Activated CD8-positive, alpha-beta memory T cell treated with anti-CD3 and anti-CD28 coated beads, Interleukin-2, amount 50 U/mL, for 4 hours (primary cell): ENCODE results near the gene RASSF8.

ENCODE experiments used
- DNase-seq: peaks from one replicate; pipeline ENCODE4 v3.0.0-alpha.2; 2020

The RASSF8 gene

DNA sequence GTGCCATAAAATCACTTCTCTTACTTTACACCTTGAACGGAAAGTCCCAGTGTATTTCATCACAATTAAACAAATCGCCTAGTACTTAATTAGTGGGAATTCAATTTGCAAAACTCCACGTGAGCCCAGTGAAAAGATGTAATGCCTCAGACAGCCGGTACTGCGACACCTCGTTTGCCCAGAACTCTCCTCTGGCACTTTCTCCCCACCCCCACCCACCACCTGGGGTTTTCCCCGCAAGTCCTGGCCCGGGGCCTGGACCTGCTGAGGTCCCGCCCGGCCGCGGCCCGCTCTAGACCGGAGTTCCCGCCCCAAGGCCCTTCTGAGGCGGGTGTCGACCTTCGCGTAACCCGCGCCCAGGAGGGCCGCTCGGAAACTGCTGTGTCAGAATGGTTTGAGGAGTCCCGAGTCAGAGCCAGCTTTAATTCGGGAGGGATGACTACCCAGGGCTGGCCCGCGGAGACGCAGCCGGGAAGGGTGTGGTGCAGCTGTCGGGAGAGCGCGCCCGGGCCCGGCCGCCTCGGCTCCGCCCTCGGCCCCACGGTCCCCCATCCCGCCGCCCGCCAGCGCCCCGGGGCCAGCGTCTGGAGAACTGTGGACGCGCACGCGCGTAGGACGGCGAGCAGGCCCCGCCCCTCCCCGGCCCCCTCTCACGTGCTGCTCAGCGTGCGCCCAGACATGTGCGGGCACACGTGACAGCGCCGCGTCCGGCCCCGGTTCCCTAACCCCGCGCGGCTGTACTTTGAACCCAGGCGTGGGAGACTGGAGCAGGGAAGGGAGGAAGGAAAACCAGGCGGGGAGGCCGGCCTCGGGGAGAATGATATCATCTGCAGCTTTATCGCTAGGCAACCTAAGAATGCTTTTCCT lies 155.6 kb downstream of the RASSF8 start:
- DNase-seq, result peak; percentile 78

DNA sequence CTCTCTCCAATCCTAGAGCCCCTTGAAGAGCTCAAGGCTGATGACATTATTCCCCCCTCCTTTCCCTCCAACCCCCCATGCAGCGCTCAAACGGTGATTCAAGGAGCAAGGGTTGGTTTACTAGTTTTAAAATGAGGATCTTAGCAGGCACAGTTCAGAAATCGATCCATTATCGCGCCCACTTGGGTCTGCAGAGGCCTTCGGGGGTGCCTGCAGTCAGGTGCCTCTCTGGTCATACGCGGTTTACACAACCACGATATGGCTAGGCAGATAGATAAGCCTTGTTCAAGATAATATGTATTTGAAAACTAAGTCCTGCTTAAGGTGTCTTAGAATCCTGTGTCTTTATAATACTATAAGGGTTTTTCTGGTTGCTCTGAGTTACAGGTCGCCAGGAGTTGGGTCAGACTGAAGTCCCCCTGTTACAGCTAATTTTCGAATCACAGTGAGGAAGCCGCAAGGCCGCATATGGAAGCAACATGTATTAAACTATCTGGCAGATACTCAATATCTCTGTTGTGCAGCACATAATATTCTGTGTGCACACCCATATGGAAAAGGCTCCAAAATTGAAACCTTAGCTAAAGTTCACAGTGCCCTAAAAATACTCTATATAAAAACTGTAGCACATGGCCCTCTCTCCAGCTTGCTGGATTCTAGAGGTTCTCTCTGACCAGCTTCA lies 156.4 kb downstream of the RASSF8 start:
- no peak for DNase-seq

DNA sequence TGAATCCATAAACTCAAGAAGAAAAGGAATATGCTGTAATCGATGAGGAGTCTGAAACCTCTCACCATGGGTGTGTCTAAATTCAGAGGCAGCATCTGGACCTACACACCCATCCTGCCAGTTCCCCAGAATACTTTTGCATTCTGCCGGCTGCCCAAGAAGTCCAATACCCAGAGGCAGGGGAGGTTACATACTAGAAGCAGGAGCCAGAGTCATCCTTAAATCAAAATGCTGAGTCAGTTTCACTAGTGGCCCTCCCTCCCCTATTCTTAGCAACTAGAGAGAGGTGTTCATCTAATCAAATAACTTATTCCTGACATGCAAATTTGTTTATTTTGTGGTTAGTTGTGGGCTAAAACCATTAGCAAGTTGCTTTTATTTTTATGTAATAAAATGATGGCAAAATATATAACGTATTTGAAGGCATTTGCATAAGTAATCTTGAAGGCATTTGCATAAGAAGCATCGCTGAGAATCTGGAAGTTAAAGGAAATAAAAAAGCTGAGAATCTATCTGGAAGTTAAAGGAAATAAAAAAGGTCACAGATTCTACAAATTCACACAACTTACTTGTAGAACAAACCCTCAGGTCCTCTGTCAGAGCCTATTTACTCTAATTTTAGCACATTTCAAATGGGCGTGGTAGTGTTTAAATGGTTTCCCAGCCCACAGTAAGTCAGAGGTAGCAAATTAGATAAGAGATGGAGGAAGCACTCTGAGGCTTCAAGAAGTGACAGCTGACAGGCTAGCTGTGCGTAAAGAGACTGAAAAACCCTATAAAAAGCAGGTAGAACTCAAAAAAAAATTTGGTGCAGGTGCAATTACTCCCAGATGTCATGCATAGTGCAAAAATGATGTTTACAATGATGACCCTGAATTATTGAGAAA lies 158.6 kb downstream of the RASSF8 start:
- DNase-seq, result no peak

DNA sequence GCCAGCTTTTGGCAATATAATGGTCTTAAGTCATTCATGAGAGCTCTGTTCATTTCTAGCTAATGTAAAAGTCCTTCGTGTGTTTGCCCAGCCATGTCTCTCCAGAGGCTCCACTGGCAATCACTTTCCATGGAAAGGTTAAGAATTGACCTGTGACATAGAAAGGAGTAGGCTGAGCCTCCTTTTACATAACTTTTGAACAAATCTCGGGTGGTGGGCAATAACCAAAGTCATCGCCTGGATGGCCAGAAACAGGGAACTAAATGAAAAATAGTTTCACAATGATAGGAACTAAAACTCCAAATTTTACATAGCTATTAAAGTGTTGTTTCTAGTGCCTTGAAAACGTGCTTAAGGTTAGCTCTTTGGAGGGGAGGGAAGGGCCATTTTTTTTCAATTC lies 159.8 kb downstream of the RASSF8 start:
- DNase-seq, result no peak

DNA sequence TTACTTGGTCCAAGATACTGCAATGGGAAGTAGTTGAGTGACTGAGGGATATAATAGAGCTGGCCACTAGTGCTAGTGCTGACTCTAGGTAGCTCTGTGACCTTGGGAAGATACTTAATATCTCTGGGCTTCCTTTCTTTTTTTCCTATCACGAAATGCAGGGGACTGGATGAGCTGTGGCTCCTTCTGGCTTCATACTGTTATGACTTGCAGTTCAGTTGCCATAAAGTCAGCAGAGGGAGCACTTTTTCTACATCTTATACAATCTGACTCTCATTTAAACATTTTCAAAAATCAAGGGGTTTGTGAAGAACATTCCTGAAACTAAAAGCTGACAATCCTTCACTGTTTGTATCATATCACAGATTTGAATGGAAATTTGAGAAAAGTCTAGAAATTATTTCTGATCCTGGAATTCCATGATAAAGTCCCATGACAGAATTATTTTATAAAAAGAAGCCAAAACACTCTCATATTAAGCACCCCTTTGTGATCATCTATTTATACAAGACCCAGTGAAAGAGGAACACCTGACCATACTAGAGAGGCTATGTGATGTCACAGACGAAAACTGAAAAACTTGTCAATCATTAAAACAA lies 161.0 kb downstream of the RASSF8 start:
- no peak for DNase-seq

DNA sequence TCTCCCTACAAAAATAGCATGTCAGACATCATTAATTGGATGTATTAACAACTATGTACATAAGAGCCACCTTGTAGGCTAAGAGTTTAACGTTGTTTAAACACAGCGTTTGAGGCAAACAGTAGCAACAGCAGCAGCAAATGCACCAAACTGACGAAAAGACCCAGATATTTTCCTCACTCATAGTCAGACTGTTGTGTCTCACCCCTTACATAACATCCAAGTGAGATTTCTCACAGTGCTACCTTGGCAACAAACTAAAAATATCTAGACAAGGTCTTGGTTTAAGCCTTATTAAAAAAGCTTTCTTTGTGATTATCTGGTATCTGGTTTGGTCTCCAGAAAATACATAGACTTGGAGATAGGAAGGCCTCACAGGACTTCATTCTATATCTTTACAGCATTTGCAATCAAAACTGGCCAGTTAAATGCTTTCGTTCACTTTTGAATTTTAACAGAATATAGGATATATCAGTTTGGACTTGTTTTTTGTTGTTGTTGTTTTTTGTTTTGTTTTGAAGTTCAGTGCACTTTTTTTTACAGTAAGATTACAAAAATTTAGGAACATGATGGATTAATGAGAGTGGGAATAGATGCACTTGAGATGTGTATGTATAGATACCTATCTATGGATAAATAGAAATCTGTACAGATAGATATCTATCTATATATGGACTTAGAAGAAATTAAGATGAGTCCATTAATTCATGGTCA lies 162.2 kb downstream of the RASSF8 start:
- no peak for DNase-seq

DNA sequence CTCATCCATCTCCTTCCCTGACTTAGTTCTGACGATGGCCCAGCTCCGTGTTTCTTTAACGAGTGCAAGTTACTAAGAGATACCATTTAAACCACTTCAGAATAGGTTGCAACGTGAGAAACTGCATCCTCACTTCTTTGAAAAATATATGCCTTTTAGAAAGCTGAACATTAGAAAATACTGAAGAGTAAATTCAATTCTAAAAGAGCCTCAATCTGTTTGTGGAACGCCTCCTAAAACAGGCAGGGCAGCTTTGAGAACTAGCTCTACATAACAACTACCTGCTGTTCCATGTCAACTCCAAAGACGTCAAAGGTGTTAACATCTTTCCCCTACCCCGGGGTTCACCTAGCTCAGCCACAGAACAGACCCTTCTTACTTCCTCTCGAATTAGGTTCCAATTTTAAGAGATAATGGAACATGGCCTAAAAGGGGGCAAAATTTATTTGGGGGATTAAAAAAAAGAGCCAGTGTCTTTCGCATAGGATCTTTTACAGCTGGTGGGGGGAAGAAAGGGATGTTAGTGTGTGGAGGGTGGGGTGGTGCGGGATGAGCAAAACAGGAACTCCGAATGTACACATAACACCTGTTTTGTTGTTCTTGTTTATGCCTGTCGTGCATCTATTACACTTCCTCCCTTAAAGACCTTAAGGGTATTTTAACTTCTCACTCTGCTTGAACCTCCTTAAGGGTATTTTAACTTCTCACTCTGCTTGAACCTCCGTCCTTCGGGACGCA lies 163.0 kb downstream of the RASSF8 start:
- no peak for DNase-seq

DNA sequence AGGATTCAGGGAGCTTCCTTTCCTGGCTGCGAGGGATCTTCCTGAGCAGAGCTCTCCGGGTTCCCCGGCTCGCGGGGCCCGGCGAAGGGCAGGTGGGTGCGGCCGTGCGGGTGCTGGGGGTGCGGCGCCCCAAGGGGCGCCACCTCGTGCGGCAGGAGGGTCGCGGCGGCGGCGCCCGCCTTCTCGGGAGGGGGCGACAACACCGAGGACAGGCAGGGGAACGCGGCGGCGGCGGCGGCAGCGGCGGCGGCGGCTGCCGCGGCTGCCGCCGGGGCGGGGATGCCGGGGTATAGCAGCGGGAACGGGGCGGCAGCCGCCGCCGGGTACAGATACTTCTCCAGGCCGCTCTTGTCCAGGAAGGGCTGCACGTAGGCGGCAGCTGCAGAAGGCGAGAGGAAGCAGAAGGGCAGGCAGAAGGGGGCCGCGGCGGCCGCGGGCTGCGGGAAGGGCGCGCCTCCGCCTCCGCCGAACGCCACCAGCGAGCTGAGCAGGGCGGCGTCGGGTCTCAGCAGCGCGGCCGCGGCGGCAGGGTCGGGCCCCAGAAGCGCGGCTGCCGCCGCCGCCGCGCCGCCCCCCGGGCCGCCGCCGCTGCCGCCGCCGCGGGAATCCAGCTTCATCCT lies 163.7 kb downstream of the RASSF8 start:
- peak; percentile 30 for DNase-seq

DNA sequence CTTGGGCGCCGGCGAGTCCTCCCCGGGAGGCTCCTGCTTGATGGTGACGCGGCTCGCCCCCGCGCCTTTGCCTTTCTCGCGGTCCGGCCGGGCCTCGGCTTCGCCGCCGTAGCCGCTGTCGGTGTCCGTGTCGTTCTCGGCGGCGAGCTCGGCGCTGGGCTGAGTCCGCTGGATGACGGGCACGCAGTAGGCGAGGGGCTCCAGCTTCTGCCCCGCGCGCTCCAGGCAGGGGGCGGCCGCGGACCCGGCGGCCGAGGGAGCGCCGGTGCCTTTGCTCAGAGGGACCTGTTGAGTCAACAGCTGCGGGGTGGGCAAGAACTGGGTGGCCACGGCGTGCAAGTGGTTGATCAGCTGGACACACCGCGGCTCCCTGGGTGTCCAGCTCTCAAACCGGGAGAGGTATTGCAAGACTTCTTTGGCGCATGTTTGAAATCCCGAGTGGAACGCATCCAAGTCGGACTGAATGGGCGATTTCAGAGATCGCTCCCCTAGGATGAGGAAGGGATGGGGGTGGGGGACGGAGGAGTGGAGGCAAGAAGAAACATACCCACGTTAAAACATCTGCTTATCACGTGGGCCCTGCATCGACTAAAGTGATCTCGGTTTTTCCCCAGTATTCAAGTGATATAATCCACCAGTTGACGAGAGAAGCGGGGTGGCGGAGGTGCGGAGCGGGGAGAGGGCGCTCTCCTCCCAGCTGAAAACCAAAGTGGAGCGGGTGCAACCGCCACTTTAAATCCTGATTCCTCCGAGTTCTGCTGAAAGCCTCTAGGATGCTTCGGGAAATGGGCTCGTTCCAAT lies 164.4 kb downstream of the RASSF8 start:
- peak; percentile 24 for DNase-seq

DNA sequence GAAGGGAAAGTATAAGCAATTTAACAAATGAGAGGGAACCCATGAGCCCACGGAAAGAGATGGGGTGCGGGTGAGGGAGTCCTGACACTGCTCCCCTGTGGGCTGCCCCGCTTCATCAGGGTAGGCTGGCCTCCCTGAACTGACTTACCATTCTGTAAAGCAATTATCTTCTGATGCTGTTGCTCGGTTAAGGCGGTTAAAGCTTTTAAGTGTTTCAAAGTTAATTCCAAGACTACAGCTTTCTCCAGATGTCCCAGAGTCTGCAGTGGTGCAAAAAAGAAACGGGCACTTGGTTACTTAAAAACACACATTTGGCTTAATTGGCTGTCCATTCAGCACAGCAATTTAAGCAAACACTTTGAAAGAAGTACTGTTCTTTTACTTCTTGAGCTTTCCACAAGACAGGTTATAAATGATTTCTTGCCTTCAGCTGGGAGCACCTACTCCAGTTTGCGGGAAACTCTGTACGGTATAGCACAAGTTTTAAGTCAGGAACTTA lies 165.0 kb downstream of the RASSF8 start:
- DNase-seq, result no peak

DNA sequence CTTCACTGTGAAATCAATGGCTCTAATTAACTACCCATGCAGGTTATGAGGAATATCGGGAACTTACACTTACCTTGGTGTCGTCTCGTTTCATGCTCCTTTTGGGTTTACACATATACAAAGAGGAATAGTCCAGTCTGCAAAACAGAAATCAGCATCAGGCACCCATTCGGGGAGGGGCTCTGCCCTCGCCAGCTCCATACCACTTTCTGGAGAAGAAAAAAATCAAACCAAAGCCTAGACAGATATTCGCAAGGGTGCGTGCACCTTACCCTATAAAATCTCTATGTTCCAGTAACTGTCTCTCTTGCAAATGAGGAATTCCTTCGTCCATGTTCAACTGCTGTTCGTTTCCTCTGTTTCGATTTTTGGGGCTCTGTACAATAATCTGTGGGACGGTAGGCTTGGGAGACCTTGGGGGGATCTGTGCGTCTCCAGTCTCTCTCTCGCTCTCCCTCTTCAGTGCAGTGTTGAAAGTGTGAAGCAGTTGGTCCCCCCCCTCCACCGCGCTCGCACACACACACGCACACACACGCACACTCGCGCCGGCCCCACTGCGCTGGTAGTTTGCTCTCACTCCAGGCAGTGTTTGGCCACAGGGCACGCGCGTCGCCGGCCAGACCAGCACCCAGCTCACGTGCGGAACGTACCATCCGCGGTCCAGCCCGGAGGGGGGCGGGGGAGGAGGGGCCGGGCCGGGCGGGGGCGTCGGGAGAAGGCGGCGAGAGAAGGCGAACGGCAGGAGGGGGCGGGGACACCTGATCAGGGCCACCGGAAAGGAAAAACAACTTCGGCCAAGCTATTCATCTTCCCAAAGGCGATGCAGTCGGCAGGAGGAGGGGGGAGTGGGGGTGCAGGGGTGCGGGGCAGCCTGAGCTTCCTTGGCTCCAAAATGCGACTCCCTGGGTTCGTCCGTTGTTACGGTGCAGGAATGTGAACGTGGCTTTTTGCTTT lies 166.2 kb downstream of the RASSF8 start, which contains the start of gene BHLHE41:
Gene BHLHE41, minus strand, starts transcription at position 592 of the 954 bp plus-strand sequence. Its CDS starts 258 bp downstream, at position 334.
- no peak for DNase-seq

DNA sequence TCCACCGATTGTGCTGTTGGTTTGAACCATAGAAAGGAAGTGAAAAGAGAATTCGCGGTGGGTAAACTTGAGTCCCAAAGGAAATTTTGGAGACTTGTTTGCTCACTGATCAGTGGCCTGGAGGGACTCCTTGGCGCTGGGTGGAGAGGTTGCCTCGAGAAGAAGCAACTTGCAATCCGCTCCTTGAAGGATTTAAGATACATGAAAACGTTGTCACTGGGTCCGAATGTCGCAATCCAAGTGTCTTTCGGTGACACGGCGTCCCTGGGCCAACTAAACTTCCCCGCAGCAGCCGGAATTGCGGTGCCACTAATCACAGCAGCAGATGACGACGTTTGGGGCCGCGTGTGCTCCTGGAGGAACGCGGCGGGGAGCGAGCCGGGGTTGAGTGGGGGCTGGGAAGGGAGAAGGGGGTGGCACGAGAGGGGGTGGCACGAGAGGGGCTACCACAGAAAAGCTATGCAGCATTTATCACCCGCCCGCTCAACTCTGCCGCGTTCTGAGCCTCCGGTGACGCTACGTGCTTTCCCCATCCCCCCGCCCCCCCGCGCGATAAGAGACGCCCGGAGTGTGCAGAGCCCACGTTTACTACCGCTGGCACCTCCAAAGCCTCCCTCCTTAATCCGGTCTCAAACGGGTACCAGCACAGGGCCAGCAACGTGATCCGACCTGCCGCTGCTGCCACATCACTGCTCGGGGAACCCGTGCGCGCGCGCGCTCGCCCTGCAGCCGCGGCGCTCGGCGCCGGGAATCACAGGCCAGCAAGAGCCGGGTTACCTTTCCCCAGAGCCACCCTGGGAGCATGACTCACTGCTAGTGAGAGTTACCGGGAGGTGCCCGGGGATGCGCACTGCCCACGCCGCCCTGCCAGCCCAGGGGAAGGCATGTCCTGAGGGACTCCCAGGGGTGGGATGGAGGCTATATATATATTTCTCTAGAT lies 167.2 kb downstream of the RASSF8 start:
- DNase-seq, result peak; percentile 18

DNA sequence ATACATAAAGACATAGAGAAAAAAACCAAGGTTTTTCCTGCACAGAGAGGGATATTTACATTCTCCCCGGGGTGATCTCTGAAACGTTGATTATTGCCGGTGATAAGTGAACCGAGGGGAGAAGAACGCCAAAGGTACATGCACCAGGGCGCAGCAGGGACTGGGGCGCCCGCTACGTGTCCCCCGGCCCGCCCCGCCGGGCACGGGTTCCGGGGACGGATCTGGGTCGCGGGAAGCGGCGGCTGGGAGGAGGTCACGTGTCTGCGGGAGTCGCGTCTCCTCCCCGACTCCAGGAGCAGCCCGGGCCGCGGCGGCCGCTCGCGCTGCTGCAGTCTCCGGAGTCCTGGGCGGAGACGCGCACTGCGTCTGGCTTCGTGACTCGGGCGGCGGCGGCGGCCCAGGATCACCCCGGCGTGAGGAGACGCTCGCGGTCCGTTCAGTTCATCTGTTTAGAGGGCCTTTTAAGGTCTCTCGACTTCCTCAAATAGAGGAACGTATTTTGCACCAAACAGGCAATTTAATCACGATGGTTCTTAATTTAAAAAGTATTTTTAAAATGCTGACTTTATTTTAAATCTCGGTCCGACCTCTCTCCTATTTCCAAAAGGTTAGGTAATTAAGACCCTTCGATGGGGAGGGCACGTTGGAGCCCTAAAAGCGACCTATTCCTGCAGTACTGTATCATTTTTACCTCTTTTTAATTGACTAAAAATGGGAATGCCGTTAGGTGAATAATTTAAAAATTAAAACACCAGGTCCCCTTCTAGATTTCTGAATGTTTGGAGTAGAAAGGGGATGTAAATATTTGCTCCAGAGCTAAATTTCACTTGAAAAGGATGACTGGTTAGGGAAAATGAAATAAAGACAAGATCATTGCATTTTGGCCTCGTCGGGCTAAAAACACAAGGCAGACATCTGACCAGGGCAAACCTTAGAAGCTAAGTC lies 168.1 kb downstream of the RASSF8 start:
- DNase-seq, result peak; percentile 19

DNA sequence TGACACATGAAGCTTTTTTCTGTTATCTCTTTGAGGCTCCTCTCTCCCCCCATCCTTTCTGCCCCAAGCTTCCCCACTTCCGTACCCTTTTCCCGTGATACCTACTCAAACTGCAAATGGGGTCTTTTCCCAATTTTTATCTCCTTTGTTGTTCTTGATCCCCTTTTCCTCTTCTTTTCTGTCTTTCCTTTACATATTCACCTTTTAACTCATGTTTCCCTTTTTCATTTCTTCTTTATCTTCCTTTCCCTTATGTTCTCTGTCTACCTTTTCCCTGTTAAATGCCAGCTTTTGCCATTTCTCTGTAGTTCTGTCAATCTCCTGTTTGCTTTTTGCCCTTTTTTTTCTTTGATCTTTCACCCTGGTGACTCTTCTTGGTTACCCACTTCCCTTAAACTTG lies 168.9 kb downstream of the RASSF8 start:
- no peak for DNase-seq

DNA sequence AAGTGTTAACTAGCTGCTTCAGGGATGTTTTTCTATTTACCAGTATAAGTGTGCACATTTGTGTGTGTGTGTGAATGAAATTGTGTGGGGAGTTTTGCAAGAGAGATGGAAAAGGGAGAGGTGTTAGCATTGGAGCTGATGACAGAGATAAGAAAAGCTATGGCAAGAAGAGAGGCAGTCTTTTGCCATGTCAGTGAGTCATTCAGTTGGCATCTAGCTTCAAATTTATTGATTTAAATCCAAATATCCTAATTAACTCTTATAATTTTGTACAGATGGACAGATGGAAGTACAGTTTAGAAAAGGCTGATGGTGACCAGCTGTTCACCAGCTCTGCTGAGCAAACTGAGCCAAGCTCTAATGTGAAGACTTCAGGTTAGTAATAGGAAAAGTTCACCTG lies 169.7 kb downstream of the RASSF8 start:
- DNase-seq, result no peak
